OCI-LY7 (cell line): ENCODE measurements around the gene TLE6.
A peak's percentile ranks its signal among the peaks of the same experiment; 100 is the strongest.

Source experiments
- CTCF ChIP-seq: fragments of 200-600 bp; sonication (generic); conservative IDR thresholded peaks from 2 replicates; pipeline ENCODE4 v1.5.1; 2014; ENCODE audit warnings: mild to moderate bottlenecking, antibody characterized with exemption, low read length, moderate library complexity, mixed read lengths
- EZH2phosphoT487 ChIP-seq: fragments of 200-600 bp; sonication (generic); IDR thresholded peaks from 2 replicates; pipeline ENCODE4 v1.6.1; 2018; ENCODE audit warnings: low read depth, borderline replicate concordance, mild to moderate bottlenecking, mixed run types, antibody characterized with exemption, low read length, moderate library complexity, mixed read lengths

GRCh38 chr19:3036119-3036976 is 59.0 kb downstream of the TLE6 start:
- TF ChIP-seq CTCF (peak; percentile 49; the same call in 1 of the 2 replicates), EZH2phosphoT487 (no peak)
